Glomerular endothelial cell (primary cell): ENCODE measurements around the gene DBH. TPM values are rescaled to one million over a fixed set of nuclear protein-coding genes. Genes with fewer than 3 reads are reported as not detected.

Experiments
- DNase-seq: peaks from one replicate; pipeline ENCODE4 v3.0.0-alpha.2; 2011; ENCODE audit warnings: low read depth, low spot score; ENCODE audit errors: extremely low read depth
- total RNA-seq: library from RNA; depleted of rRNA; stranded (reverse); fragments of >200 nt; gene quantifications from 2 replicates; pipeline ENCODE4 v1.2.3, GENCODE V29; 2015

Gene DBH
- total RNA-seq, 1 donor from 2014 or later: not detected

DNA sequence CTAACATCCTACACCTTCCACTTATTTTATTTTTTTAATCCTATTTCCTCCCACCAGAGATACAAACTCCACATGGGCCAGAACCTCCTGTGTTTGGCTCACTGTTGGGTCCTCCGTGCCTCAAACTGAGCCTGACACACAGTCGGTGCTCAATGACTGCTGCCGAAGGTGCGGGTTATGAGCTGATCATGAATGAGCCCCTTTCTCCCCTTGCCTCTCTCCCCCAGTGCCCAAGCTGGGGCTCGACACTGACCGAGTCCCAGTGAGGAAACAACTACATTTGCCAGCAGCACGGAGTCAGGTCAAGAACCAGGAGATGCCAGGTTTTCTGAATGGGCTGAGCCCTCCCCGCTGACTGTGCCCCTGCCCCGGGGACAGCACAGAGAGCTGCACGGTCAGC, 57.0 kb downstream of the DBH start:
- no peak for DNase-seq

DNA sequence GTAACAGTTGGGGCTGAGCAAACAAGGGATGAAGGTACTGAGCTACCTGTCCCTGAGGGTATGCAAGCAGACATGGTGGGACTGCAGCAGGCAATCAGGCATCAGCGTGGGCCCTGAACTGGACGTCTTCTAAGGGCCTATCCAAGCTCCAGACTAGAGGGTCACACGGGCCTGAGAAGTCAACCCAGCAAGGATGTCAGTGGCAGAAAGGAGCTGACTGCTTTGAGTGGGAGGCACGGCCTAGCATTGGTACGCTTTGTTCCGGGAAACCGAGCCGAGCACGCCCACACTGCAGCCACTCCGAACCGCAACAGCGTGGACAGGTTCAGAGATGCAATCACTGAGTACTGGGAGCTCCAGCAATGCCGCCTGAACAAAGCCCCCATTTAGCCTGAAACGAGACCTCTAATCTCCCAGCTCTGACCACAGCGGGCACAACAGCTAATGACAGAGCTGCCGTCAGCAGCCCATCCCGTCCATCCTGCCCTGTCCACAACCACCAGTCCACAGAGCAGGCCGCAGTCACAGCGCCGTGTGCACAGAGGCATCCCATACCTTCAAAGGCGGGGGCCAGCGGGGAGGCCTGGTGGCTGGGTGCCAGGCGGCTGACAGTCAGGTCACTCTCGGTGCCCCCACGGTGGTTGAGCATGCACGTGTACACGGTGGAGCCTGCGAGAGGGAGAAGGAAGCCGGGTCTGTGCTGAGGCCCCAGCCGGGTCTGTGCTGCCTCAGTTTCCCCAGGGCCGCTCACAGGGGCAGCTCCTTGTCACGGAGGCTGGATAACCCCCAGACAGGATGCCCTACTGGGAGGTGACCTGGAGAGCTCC, 57.8 kb downstream of the DBH start:
- no peak for DNase-seq

DNA sequence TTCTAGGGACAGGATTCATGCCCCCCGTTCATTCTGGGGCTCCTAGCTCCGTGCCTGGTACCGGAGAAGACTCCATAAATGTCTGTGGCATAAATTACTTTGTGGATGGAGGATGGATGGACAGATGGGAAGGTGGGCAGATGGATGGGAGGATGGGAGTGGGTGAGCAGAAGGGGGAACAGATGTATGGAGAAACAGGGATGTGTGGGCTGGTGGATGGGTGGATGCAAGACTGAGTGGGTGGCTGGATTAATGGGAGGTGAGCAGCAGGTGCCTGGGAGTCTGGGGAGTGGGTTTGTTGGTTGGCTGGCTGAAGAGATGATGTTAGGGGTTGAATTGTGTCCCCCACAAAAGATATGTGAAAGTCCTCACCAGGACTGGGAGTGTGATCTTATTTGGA, 58.5 kb downstream of the DBH start:
- DNase-seq: no peak

DNA sequence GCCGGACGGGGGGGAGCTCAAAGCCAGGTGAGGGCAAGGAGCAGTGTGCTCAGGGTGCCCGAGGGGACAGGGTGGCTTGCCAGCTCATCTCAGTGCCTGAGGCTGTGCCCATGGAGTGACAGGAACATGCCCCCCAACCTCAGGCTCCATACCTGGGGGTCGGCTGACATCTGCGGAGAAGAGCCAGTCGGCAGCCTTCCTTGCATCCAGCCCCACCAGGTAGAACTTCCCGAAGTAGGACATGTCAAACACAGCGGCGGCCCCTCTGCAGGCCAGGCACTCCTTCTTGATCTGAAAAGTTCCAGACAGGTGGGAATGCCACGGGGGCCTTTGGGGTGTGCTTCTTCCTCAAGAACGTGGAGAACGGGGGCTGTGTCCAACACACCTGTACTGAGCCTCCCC, 59.9 kb downstream of the DBH start:
- no peak for DNase-seq

DNA sequence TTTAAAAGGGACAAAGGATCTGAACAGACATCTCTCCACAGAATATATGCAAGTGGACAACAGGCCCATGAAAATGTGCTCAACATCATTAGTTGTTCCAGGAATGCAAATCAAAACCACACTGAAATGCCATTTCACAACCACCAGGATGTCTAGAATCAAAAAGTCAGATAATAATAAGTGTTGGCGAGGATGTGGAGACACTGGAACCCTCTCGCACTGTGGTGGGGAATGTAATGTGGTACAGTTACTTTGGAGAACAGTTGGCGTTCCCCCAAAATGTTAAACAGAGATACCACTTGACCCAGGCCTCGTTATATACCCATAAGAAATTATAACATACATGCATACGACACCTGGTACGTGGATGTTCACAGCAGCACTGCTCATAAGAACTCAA, 63.4 kb downstream of the DBH start:
- DNase-seq: no peak

DNA sequence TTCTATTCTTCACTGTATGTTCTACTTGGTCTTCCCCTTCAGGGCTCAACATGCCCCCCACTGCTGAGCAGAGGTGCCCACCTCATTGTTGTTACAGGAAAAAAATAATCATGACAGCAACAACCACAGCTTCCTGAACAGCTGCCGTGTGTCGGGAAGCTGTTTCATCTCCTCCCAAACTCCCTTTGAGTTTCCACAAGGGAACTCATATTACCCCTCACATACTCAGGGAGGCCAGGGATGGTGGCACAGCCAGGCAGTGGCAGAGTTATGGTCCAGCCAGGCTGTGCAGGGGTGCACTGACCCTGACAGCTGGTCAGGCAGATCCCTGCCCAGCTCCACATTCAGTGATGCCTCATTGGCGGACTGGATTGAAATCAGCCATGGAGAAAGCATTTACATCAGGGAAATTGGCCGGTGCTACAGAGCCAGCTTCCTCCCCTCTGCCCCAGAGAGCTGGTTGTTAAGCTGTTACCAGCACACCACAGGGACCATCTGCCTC, 64.7 kb downstream of the DBH start:
- no peak for DNase-seq

DNA sequence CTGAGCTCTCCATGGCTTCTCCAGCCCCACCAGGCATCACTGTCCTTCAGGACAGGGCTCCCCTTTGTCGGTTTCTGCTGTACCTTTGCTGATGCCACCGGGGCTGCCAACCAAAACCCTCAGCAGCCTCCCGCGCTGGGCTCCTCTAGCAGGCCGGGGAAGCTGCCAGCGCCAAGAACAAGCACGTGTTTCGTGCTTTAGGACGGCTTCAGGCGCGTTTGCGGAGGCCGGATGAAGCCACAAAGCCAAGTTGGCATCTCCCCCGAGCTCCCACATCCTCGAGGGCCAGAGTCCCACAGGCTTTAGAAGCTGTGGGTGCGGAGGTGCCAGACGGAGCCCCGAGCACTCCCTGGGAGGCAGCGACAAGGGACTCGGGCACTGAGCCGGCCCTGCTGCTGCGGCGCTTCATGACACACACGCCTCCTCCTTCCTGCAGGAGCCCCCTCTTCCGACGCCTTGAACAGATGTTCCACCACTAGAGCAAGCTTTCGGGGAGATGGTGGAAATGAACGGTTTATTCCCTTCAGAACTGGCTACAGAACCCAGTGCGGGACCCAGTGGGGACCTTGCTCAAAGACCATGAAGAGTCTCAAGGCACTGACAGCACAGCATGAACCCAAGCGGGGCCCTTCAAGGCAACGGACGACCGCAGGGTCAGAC, 65.3 kb downstream of the DBH start:
- DNase-seq: no peak

DNA sequence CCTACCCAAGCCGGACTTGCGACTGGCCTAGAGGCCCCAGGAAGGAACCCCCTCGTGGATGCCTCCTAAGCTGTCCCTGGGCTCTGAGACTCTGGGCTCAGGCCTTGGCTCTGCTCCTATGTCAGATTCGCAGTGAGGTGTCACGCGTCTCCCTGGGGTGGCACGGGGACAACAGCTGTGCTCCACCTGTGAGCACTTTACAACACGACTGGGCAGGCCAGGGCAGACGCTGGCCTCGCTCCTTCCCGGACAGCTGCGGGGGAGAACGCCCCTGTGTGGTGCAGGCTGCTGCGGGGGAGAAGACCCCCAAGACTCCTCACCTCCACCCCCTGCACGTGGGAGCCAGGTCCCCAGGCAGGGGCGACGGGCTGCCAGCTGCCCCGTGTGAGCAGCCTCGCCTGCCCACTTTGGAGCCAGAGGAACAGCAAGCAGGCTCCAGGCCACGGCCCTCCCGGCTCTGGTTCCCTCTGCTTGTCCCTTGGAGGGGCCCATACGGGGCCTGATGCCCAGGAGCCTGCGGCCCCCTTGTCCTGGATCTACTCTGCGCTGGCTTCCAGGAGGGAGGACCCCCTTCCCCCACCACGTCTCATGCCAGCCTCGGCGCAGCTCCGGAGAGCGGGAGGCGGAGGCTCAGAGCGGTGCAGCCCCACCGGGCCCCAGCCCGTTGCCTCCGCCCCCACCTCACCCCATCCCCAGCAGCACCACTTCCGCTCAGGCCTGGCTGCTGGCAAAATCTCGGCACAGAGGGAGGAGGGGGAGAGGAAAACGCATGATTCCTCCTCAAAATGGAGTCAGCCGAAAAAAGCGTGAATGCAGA, 66.0 kb downstream of the DBH start:
- no peak for DNase-seq

DNA sequence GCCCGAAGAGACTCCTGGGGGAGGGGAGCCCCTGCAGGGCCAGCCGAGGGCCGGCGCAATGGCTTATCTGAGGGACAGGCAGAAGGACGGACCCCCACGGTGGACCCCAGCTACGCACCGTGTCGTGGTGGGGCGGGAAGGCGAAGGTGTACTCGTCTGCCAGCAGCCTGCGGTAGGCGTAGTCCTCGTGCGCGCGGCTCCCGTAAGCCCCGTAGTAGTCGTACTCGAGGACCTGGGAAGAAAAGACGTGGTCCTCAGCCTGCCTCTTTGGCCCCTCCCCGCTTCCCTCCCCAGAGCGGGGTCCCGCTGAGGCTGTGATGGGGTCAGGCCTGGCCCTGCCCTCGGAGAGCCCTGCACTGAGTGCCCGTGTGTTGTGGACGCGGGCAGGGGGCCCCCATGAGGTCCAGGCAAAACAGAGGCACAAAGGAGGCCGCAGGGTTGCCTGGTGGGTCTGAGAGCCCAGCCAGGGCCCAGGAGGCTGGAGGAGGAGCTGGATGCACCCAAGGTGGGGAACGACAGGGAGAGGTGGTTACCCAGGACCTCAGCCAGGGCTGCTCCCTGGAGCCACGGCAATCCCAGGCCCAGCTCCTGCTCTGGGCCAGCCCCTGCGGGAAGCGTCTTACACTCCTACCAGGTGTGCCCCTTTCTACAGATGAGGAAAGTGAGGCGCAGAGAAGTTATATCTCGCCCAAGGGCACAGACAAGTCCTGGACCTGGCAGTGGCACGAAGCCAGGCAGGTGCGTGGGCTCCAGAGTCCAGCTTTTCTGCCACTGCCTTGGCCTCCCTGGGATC, 66.8 kb downstream of the DBH start:
- DNase-seq: no peak

DNA sequence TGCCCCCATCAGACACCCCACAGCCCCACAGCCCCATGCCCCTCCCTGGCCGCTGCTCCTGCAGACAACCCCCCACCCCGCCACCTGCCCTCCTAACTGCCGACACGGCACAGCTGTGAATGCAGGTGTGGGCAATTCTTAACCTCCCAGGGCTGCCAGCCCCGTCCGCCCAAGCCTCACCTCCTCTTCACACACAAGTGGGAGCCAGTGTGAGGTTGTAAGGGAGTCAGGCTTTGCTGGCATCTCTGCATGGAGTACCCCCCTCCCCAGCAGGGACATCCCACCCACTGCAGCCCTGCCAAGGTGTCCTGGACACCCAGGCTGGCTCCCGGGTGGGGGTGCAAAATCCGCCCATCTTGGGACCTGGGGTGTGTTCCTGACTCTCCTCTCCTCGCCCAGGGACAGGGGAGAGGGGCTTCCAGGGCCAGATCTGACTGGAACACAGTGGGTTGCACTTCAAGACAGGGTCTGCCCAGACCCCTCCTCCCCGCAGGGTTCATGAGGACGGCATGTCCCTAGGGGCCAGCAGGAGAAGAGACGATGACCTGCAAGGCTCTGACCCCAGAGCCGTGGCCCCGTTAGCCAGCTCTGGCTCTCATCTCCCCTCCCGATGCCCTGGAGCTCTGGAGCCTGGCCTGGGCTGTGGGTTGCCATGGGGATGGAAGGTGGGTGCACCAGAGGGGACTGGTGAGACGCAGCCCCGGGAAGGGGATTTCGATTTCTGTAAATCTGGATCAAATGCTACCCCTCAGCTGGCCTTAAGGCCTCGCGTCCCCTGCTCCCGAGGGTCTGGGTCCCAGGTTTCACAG, 67.6 kb downstream of the DBH start:
- no peak for DNase-seq

DNA sequence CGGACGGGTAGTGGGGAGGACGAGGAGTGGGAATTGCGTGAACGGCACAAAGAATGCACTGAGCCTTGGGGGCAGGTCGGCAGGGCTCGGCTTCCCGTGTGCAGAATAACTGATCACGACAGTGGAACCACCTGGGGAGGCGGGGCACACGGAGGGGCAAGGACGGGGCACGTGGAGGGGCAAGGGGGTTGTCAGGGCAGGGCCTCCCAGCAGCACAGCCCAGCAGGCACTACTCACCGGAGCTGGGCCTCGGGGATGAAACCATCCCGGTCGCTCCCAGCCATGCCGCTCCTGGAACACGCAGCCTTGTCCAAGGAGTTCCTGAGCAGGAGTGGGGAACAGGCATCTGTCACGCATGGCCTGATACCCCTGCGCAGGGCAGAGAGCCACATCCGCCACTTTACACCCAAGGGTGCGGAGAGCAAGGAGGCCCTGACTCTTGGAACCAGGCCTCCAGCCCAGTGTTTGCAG, 68.6 kb downstream of the DBH start:
- no peak for DNase-seq

DNA sequence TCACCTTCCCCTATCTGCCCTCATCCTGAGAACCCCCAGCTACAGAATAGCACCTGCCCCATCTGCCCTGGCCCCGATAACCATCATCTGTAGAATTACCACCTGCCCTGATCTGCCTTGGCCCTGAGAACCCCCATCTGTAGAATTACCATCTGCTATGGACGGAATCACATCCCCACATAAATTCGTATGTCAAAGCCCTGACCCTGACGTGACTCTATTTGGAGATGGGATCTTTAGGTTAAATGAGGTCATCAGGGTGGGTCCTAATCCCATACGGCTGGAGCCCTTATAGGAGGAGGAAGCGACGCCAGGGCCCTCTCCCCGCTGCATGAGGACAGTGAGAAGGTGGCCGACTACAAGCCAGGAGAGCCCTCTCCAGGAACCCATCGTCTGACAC, 69.4 kb downstream of the DBH start:
- DNase-seq: no peak

DNA sequence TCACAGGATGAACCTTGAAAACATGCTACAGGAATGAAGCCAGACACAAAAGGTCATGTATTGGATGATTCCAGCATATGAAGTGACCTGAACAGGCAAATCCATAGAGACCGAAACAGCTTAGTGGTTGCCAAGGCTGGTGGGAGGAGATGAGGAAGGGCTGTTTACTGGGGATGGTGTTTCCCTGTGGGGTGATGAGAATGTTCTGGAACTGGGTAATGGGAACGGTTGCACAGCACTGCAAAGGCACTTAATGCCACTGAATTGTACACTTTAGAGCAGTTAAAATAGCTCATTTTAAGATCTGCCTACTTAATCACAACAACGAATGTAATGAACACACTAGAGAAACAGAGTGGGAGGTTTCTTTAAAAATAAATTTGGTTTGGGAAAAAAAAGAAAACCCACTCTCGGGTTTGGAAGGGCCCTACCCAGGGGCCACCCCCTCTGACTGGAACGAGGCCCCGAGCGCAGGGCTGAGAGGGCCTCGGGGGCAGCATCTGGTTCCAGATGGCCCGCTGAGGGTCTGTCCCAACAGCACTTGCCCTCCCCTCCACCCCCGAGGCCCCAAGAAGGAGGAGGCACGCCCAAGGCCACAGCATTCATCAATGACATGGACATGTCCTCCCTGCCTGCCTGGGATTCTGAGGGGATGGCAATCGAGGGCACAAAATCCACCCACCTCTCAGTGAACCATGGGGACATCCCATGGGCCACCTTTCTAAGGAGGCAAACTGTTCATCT, 70.3 kb downstream of the DBH start:
- no peak for DNase-seq

DNA sequence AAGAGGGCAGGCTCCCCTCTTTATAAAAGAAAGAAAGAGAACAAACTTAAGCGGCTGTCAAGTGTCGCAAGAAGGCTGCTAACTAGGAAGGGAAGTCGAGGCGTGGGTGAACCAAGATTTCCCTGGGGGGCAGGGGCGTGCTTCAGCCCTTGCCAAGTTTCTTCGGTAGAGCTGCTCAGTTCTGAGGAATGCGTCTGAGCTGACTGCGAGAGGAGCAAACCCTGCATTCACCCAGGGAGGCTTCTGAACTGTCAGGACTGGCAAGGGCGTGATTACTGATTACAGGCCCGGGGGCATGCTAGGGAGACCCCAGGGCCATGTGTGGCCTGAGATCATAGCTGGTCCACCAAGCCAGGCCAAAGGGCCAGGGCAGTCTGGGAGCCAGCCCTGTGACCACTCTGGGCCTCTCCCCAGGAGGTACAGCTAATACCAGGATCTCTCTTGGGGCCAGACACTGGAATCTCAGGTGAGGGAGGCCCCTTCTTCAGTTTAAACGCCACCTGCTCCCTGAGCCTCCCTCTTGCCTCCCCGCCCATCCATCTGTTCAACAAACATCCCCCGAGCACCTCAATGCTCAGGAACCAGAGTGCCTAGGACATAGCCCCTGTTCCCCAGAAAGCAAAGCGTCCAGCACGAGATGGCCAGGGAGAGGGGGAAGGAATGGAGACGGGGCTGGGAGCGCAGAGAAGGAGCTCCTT, 71.1 kb downstream of the DBH start:
- DNase-seq: no peak

DNA sequence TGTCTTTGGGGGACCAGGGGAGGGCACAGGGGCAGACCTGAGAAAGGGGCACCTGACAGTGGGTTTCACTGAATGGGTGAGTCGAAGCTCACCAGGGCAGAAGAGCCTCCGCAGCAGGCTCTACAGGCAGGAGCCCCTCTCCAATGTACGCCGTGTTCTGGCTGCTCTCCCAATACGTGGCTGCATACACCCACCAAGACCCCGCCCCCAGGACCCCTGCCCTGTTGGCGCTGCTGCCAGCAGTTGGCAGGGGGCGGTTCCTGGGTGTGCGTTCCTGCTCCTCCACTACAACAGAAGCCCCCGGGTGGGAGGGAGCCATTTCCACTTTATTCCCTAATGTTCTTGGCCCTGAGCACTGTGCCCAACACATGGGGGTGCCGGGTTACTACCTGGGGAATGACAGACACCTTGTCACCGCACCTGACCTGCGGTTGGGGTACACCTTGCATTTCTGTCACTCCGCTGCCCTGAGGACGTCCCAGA, 71.6 kb downstream of the DBH start:
- DNase-seq: no peak

DNA sequence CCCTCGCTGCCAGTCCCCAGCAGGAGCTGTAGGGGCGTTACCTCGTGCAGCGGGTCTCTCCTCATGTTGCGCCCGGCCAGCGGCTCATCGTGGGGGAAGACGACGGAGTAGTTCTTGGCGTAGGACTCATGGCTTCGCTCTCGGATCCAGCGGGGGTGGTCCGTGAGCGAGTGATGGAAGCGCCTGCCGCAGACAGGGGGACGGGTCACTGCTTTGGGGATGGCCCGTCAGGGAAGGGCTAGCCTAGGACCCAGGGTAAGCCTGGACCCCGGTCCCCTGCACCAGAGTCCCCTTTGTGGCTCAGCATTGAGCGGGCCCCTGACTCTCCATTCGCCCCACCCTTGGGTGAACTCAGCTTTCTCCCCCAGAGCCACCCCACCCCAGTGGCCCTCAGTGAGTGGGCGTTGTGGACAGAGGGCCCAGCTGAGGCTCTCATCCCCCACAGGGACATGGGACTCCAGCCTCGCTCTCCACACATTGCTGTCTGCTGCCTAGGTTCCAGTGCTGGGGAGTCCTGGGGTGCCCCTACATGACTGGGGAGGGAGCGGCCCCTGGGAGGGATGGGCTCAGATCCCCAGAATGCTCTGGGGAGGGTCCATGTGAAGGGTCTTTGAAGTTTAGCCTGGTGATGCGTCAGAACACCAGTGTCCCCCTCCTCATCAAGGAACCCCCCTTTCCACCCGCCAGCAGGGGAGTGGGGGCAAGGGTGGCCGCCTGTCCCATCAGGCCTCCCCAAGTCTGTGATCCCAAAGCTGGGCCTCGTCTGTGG, 72.3 kb downstream of the DBH start:
- no peak for DNase-seq
